Activated B cell treated with CpG ODN at 0.5 μM for 24 hours (primary cell): ENCODE data around the gene ELK4. TPM values are rescaled to one million over a fixed set of nuclear protein-coding genes. Genes with fewer than 3 reads are reported as not detected.
A peak's percentile ranks its signal among the peaks of the same experiment; 100 is the strongest.
"Not testable (repeated sequence)": the region's sequence is repeated elsewhere in the genome, so short reads cannot be mapped to it uniquely, and the experiment has no call there.

Source experiments
- ATAC-seq: fragments of 200-7000 bp; cut with Tn5 transposase; one replicate; pipeline ENCODE4 v1.10.0; 2021; ENCODE audit warnings: low read depth, mild to moderate bottlenecking, moderate library complexity
- CTCF ChIA-PET: fragments of 350-600 bp; sonication (Branson Sonifier 250); formaldehyde crosslinking; loops from one replicate; lab custom pipeline; 2021; ENCODE audit warnings: antibody characterized with exemption; lab: Charles Lee
- POLR2A ChIA-PET: fragments of 350-600 bp; sonication (Branson Sonifier 250); formaldehyde crosslinking; loops from one replicate; lab custom pipeline; 2021; ENCODE audit warnings: antibody characterized with exemption; lab: Charles Lee
- DNase-seq: peaks from one replicate; pipeline ENCODE4 v3.0.0; 2022
- H3K27ac Mint-ChIP-seq: one replicate; pipeline ENCODE4 v1.8.0; 2020; ENCODE audit warnings: mixed read lengths
- H3K27me3 Mint-ChIP-seq: one replicate; pipeline ENCODE4 v1.8.0; 2021; ENCODE audit warnings: mixed read lengths
- H3K36me3 Mint-ChIP-seq: one replicate; pipeline ENCODE4 v1.8.0; 2021; ENCODE audit warnings: low read depth, mixed read lengths
- H3K4me1 Mint-ChIP-seq: one replicate; pipeline ENCODE4 v1.8.0; 2021; ENCODE audit warnings: mixed read lengths
- H3K4me3 Mint-ChIP-seq: one replicate; pipeline ENCODE4 v1.8.0; 2020; ENCODE audit warnings: mild to moderate bottlenecking, mixed read lengths
- H3K9me3 Mint-ChIP-seq: one replicate; pipeline ENCODE4 v1.8.0; 2020; ENCODE audit warnings: mixed read lengths
- intact Hi-C: fragments of 100-400 bp; cut with micrococcal nuclease; formaldehyde crosslinking; loops from one replicate; pipeline ENCODE4 v1.15.1; 2024
- total RNA-seq: library from RNA; stranded (reverse); gene quantifications from 2 replicates; pipeline ENCODE4 v1.2.3, GENCODE V29; 2022
- TF ChIP-seq, protein P1 (sequence below): fragments of 200-600 bp; IDR thresholded peaks from one replicate; pipeline ENCODE4 v1.8.0; 2022; ENCODE audit warnings: antibody characterized with exemption, mild to moderate bottlenecking

ELK4 gene
- total RNA-seq, 1 donor from 2014 or later = 141 TPM

DNA sequence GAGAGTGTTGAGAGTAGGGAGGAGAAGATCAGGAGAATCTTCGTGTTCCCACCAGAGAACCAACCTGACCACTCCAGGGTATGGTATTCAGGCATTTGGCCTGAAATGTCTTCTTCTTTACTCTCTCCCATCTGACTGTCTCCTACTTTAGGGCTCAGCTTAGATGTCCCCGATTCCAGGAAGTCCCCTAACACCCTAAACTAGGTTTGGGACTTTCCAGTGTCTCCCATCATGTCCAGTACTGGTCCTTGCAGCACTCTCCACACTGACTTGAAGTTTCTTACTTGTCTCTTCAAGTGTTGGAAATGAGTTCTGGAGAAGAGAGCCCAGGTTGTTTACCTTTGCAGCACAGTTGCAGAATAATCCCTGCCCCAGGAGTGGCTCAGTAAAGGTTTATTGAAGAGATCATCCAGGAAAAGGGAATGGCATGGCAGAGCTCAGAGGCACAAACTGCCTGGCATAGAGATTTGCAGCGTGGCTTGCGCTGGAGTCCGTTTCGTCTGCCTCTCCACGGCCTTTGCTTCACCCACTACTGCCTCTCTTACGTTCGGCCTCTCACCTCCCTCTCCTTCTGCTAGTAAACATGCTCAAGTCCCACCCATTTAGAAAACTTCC, 6.2 kb upstream of the ELK4 start:
- intact Hi-C loops = no loop called here
- TF ChIP-seq, protein P1, sequence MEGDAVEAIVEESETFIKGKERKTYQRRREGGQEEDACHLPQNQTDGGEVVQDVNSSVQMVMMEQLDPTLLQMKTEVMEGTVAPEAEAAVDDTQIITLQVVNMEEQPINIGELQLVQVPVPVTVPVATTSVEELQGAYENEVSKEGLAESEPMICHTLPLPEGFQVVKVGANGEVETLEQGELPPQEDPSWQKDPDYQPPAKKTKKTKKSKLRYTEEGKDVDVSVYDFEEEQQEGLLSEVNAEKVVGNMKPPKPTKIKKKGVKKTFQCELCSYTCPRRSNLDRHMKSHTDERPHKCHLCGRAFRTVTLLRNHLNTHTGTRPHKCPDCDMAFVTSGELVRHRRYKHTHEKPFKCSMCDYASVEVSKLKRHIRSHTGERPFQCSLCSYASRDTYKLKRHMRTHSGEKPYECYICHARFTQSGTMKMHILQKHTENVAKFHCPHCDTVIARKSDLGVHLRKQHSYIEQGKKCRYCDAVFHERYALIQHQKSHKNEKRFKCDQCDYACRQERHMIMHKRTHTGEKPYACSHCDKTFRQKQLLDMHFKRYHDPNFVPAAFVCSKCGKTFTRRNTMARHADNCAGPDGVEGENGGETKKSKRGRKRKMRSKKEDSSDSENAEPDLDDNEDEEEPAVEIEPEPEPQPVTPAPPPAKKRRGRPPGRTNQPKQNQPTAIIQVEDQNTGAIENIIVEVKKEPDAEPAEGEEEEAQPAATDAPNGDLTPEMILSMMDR = no peak
- POLR2A ChIA-PET = no interaction called here
- no peak overlapping the region for H3K4me3 Mint-ChIP-seq
- CTCF ChIA-PET = interaction anchor here (7.3 kb wide), 1 partner anchor 47 kb away, joined by 126 read pairs; no protein-coding TSS in a partner anchor
- no peaks in the 10 kb centered on the region for H3K27me3 Mint-ChIP-seq
- ATAC-seq (no peak), DNase-seq (no peak)
- H3K36me3 Mint-ChIP-seq = no peaks in the 10 kb centered on the region
- no peaks in the 10 kb centered on the region for H3K9me3 Mint-ChIP-seq
- no peaks in the 10 kb centered on the region for H3K4me1 Mint-ChIP-seq
- H3K27ac Mint-ChIP-seq = no peak overlapping the region

DNA sequence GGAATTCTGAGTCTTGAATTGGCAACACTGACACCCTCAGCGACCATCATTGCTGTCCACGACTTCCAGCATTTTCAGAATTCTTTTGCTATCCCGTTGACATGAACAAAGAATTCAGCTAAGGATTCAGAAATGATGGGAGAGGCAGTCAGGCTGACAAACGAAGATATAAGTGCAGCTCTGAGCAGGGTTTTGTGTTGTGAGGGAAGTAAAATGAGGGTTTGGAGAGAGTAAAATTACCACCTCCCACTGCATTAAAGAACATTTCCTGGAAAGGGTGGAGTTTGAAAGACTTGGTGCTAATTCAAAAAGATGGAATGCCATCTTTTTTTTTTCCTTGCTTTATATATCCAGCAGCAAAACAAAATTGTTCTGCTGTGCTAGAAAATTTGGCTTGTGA, 4.9 kb upstream of the ELK4 start:
- POLR2A ChIA-PET = no interaction called here
- intact Hi-C loops = no loop called here
- TF ChIP-seq, protein P1 = no peak

DNA sequence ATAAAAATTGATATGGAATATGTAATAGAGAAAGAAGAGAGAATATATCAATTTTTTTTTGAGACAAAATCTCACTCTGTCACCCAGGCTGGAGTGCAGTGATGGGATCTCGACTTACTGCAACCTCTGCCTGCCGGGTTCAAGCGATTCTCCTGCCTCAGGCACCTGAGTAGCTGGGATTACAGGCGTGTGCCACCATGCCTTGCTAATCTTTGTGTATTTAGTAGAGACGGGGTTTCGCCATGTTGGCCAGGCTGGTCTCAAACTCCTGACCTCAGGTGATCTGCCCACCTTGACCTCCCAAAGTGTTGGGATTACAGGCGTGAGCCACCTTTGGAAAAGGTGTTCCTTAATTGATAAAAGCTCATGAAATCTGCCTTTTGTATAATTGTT, 4.3 kb upstream of the ELK4 start:
- H3K4me3 Mint-ChIP-seq, DNase-seq, H3K4me1 Mint-ChIP-seq, H3K27me3 Mint-ChIP-seq, H3K27ac Mint-ChIP-seq, intact Hi-C loops, ATAC-seq, H3K36me3 Mint-ChIP-seq, H3K9me3 Mint-ChIP-seq: not testable (repeated sequence)
- CTCF ChIA-PET = interaction anchor here (0.9 to 7.3 kb wide), 3 partner anchors 20 to 45 kb away, joined by 3 to 126 read pairs (median 4); no protein-coding TSS in a partner anchor
- POLR2A ChIA-PET = interaction anchor here (0.6 to 1.0 kb wide), 2 partner anchors 43 to 44 kb away, joined by 4 read pairs; partner anchors contain the start of gene SLC45A3

More for the DNA sequence above, 4.9 kb upstream of the ELK4 start:
- Mint-ChIP-seq H3K27me3 (no peaks in the 10 kb centered on the region), H3K27ac (no peak overlapping the region), H3K4me3 (no peak overlapping the region), H3K9me3 (no peaks in the 10 kb centered on the region), H3K4me1 (peaks cover 6% of the 10 kb centered on the region), H3K36me3 (no peaks in the 10 kb centered on the region)
- DNase-seq (no peak), ATAC-seq (no peak)
- CTCF ChIA-PET = interaction anchor here (0.9 to 7.3 kb wide), 3 partner anchors 19 to 46 kb away, joined by 3 to 126 read pairs (median 3); no protein-coding TSS in a partner anchor

DNA sequence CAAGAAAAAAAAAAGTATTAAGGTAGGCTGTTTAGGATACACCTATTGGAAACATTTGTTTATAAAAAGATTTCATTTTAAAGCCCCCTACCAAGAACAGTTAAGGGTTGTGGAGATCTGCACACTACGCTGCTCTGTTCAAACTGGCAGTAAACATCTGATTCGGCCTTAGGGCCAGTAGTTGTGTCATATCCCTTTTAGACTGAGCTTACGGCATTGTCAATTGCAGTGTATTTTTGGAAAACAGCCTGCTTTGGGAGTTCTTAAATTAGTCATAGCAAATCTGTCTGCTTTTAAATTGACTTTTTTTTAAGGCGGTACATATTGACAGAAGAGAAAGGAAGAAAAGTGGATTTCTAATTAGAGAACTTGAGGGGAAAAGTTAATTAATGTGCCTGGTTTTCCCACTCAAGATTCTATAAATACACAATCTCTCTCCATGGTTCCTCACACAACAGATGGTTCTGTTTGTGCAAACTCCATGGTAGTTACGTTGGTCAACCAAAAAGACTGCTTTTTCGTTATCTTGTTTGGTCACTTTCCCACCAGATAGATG, 1.7 kb upstream of the ELK4 start:
- ChIA-PET POLR2A (interaction anchor here (1.4 to 3.7 kb wide), 4 partner anchors 25 to 141 kb away, joined by 9 to 119 read pairs (median 22); partner anchors contain the start of gene RAB29), CTCF (interaction anchor here (1.5 to 7.3 kb wide), 5 partner anchors 23 to 105 kb away, joined by 9 to 126 read pairs (median 13); no protein-coding TSS in a partner anchor)
- Mint-ChIP-seq H3K36me3 (peaks cover 11% of the 10 kb centered on the region), H3K27me3 (no peaks in the 10 kb centered on the region), H3K9me3 (no peaks in the 10 kb centered on the region), H3K4me1 (peaks cover 32% of the 10 kb centered on the region), H3K27ac (peak overlapping the region; percentile 93), H3K4me3 (no peak overlapping the region)
- TF ChIP-seq, protein P1 = no peak
- no peak for DNase-seq
- ATAC-seq = no peak
- intact Hi-C loops = loop anchor here (2.0 kb wide), 1 partner anchor 15 kb away; no protein-coding TSS in a partner anchor

DNA sequence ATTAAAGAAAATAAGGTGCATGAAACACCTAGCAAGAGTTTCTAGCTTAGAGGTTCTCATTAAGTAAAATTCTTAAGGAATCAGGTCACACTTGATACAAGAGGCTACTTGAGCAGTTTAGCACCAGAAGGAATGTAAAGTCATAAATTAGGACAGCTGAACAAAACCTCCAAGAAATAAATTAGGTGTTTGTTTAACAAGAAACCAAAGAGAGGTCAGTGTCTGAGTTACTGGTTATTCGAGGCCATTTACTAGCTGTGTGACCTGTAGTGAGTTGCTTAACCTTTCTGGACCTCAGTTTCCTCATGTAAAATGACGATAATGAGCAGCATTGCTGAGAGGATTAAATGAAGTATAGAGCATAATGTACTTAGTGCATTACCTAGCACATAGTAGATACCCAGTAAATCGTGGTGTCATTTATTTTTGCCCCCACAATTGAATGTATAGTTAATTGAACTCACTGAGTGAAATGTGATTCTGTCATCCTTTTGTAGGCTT, 908 bp upstream of the ELK4 start:
- Mint-ChIP-seq H3K4me3 (peak overlapping the region; percentile 86), H3K4me1 (peaks cover 40% of the 10 kb centered on the region), H3K27me3 (no peaks in the 10 kb centered on the region), H3K36me3 (peaks cover 19% of the 10 kb centered on the region), H3K27ac (peak overlapping the region; percentile 93), H3K9me3 (no peaks in the 10 kb centered on the region)
- ATAC-seq (no peak), DNase-seq (no peak)
- TF ChIP-seq, protein P1 = no peak
- intact Hi-C loops = loop anchor here (1.0 to 2.0 kb wide), 7 partner anchors 14 to 421 kb away; partner anchors contain the start of gene DSTYK
- POLR2A ChIA-PET = interaction anchor here (0.5 to 3.7 kb wide), 14 partner anchors 9 to 347 kb away, joined by 3 to 119 read pairs (median 6); partner anchors contain the start of genes NUCKS1, RAB29 and SLC45A3
- CTCF ChIA-PET = interaction anchor here (0.9 to 7.3 kb wide), 13 partner anchors 9 to 147 kb away, joined by 3 to 126 read pairs (median 8); a partner anchor contains a TSS
